Measurements from ENCODE around the gene CCDC92. TPM values are rescaled to one million over a fixed set of nuclear protein-coding genes. Genes with fewer than 3 reads are reported as not detected.

Gene CCDC92
- 10 to 100 TPM; 14.8 to 16.2 TPM for total RNA-seq

GRCh38 chr12:123972457-123973401 lies at the start of gene CCDC92, which contains the start of gene ZNF664:
TSS of gene CCDC92 (minus strand) at chr12:123972831. CDS start at chr12:123944305, 28,526 bp downstream.
TSS of gene ZNF664 (plus strand) at chr12:123973215. CDS start at chr12:124012145, 38,930 bp downstream.
- peaks cover 19% of the 10 kb centered on the region for H3K36me3 Mint-ChIP-seq (ENCODE audit: low read depth)
- DNase-seq (peak; percentile 93), ATAC-seq (peak; percentile 82)
- peak within 1 kb of the TSS; percentile 85 for H3K4me3 Mint-ChIP-seq
- ChIA-PET POLR2A (interaction anchor here (0.6 kb wide), 1 partner anchor 943 kb away, joined by 3 read pairs; no protein-coding TSS in a partner anchor), CTCF (interaction anchor here (1.0 to 1.4 kb wide), 2 partner anchors 11 to 14 kb away, joined by 3 to 4 read pairs; no protein-coding TSS in a partner anchor)
- no peaks in the 10 kb centered on the region for H3K27me3 Mint-ChIP-seq (ENCODE audit: low read depth)
- H3K27ac Mint-ChIP-seq, result peak within 1 kb of the TSS; percentile 84
- H3K4me1 Mint-ChIP-seq (ENCODE audit: low read depth), result peaks cover 23% of the 10 kb centered on the region
- H3K9me3 Mint-ChIP-seq (ENCODE audit: insufficient read depth), result no peaks in the 10 kb centered on the region

GRCh38 chr12:124022161-124022560 lies 49.5 kb upstream of the CCDC92 start:
- Mint-ChIP-seq H3K4me1 (ENCODE audit: low read depth) (peaks cover 3% of the 10 kb centered on the region), H3K27me3 (ENCODE audit: low read depth) (no peaks in the 10 kb centered on the region), H3K9me3 (ENCODE audit: insufficient read depth) (no peaks in the 10 kb centered on the region), H3K36me3 (ENCODE audit: low read depth) (no peaks in the 10 kb centered on the region), H3K4me3 (no peak overlapping the region), H3K27ac (no peak overlapping the region)
- DNase-seq (no peak), ATAC-seq (no peak)
- ChIA-PET POLR2A (no interaction called here), CTCF (interaction anchor here (1.0 to 1.4 kb wide), 2 partner anchors 10 to 741 kb away, joined by 3 to 6 read pairs; no protein-coding TSS in a partner anchor)

- ChIA-PET POLR2A (no interaction called here), CTCF (interaction anchor here (1.3 kb wide), 1 partner anchor 11 kb away, joined by 7 read pairs; no protein-coding TSS in a partner anchor)
- no peaks in the 10 kb centered on the region for H3K36me3 Mint-ChIP-seq (ENCODE audit: low read depth)
- DNase-seq (no peak), ATAC-seq (no peak)
- H3K27ac Mint-ChIP-seq, result no peak overlapping the region
- no peak overlapping the region for H3K4me3 Mint-ChIP-seq
- H3K27me3 Mint-ChIP-seq (ENCODE audit: low read depth), result no peaks in the 10 kb centered on the region
- H3K4me1 Mint-ChIP-seq (ENCODE audit: low read depth), result peaks cover 3% of the 10 kb centered on the region
- H3K9me3 Mint-ChIP-seq (ENCODE audit: insufficient read depth), result no peaks in the 10 kb centered on the region
Measured at GRCh38 chr12:124021007-124021406, 48.4 kb upstream of the CCDC92 start.

- Mint-ChIP-seq H3K36me3 (ENCODE audit: low read depth) (no peaks in the 10 kb centered on the region), H3K4me1 (ENCODE audit: low read depth) (peaks cover 3% of the 10 kb centered on the region), H3K4me3 (no peak overlapping the region), H3K27me3 (ENCODE audit: low read depth) (no peaks in the 10 kb centered on the region), H3K9me3 (ENCODE audit: insufficient read depth) (no peaks in the 10 kb centered on the region), H3K27ac (no peak overlapping the region)
- DNase-seq, result no peak
- no peak for ATAC-seq
- ChIA-PET CTCF (interaction anchor here (0.9 to 1.7 kb wide), 3 partner anchors 12 to 116 kb away, joined by 3 to 7 read pairs (median 5); no protein-coding TSS in a partner anchor), POLR2A (no interaction called here)
Measured at GRCh38 chr12:124020514-124020949, 47.9 kb upstream of the CCDC92 start.

- CTCF ChIA-PET, result interaction anchor here (1.0 to 1.7 kb wide), 2 partner anchors 13 to 17 kb away, joined by 4 to 5 read pairs; no protein-coding TSS in a partner anchor
Measured at GRCh38 chr12:124019115-124019514, 46.5 kb upstream of the CCDC92 start.

GRCh38 chr12:124018539-124018938 lies 45.9 kb upstream of the CCDC92 start:
- Mint-ChIP-seq H3K4me3 (no peak overlapping the region), H3K9me3 (ENCODE audit: insufficient read depth) (no peaks in the 10 kb centered on the region), H3K36me3 (ENCODE audit: low read depth) (peaks cover 2% of the 10 kb centered on the region), H3K27ac (no peak overlapping the region), H3K4me1 (ENCODE audit: low read depth) (no peaks in the 10 kb centered on the region), H3K27me3 (ENCODE audit: low read depth) (no peaks in the 10 kb centered on the region)
- DNase-seq (no peak), ATAC-seq (no peak)
- POLR2A ChIA-PET, result no interaction called here
- CTCF ChIA-PET, result interaction anchor here (1.0 kb wide), 1 partner anchor 14 kb away, joined by 4 read pairs; no protein-coding TSS in a partner anchor

More at GRCh38 chr12:124019115-124019514, 46.5 kb upstream of the CCDC92 start:
- no peak for ATAC-seq
- peaks cover under 1% of the 10 kb centered on the region for H3K4me1 Mint-ChIP-seq (ENCODE audit: low read depth)
- H3K36me3 Mint-ChIP-seq (ENCODE audit: low read depth), result peaks cover 2% of the 10 kb centered on the region
- H3K27ac Mint-ChIP-seq, result no peak overlapping the region
- POLR2A ChIA-PET, result no interaction called here
- DNase-seq, result no peak
- H3K9me3 Mint-ChIP-seq (ENCODE audit: insufficient read depth), result no peaks in the 10 kb centered on the region
- H3K27me3 Mint-ChIP-seq (ENCODE audit: low read depth), result no peaks in the 10 kb centered on the region
- no peak overlapping the region for H3K4me3 Mint-ChIP-seq

- no peaks in the 10 kb centered on the region for H3K4me1 Mint-ChIP-seq (ENCODE audit: low read depth)
- no peak overlapping the region for H3K27ac Mint-ChIP-seq
- ChIA-PET POLR2A (no interaction called here), CTCF (interaction anchor here (1.2 to 1.4 kb wide), 2 partner anchors 11 to 15 kb away, joined by 3 to 6 read pairs; no protein-coding TSS in a partner anchor)
- no peak for ATAC-seq
- H3K4me3 Mint-ChIP-seq, result no peak overlapping the region
- peaks cover 8% of the 10 kb centered on the region for H3K36me3 Mint-ChIP-seq (ENCODE audit: low read depth)
- DNase-seq, result no peak
- no peaks in the 10 kb centered on the region for H3K27me3 Mint-ChIP-seq (ENCODE audit: low read depth)
- no peaks in the 10 kb centered on the region for H3K9me3 Mint-ChIP-seq (ENCODE audit: insufficient read depth)
Measured at GRCh38 chr12:124017064-124017463, 44.4 kb upstream of the CCDC92 start.

GRCh38 chr12:124015494-124016461 lies 43.1 kb upstream of the CCDC92 start:
- ChIA-PET CTCF (interaction anchor here (1.4 to 1.8 kb wide), 2 partner anchors 10 to 17 kb away, joined by 3 to 8 read pairs; no protein-coding TSS in a partner anchor), POLR2A (interaction anchor here (0.9 kb wide), 1 partner anchor 9 kb away, joined by 3 read pairs; no protein-coding TSS in a partner anchor)
- Mint-ChIP-seq H3K27ac (no peak overlapping the region), H3K27me3 (ENCODE audit: low read depth) (no peaks in the 10 kb centered on the region), H3K36me3 (ENCODE audit: low read depth) (peaks cover 16% of the 10 kb centered on the region), H3K4me3 (no peak overlapping the region), H3K9me3 (ENCODE audit: insufficient read depth) (no peaks in the 10 kb centered on the region), H3K4me1 (ENCODE audit: low read depth) (peaks cover 1% of the 10 kb centered on the region)
- DNase-seq, result no peak
- no peak for ATAC-seq

- H3K4me3 Mint-ChIP-seq, result no peak overlapping the region
- H3K4me1 Mint-ChIP-seq (ENCODE audit: low read depth), result peaks cover 11% of the 10 kb centered on the region
- H3K27ac Mint-ChIP-seq, result no peak overlapping the region
- no peaks in the 10 kb centered on the region for H3K27me3 Mint-ChIP-seq (ENCODE audit: low read depth)
- ChIA-PET POLR2A (no interaction called here), CTCF (no interaction called here)
- no peaks in the 10 kb centered on the region for H3K9me3 Mint-ChIP-seq (ENCODE audit: insufficient read depth)
- ATAC-seq, result no peak
- peaks cover 21% of the 10 kb centered on the region for H3K36me3 Mint-ChIP-seq (ENCODE audit: low read depth)
- DNase-seq, result no peak
Measured at GRCh38 chr12:124013073-124013472, 40.4 kb upstream of the CCDC92 start.

GRCh38 chr12:124011435-124012115 lies 38.9 kb upstream of the CCDC92 start:
- peaks cover 25% of the 10 kb centered on the region for H3K36me3 Mint-ChIP-seq (ENCODE audit: low read depth)
- no peak overlapping the region for H3K27ac Mint-ChIP-seq
- POLR2A ChIA-PET, result no interaction called here
- peaks cover 22% of the 10 kb centered on the region for H3K4me1 Mint-ChIP-seq (ENCODE audit: low read depth)
- no peak overlapping the region for H3K4me3 Mint-ChIP-seq
- ATAC-seq (no peak), DNase-seq (no peak)
- CTCF ChIA-PET, result no interaction called here
- no peaks in the 10 kb centered on the region for H3K9me3 Mint-ChIP-seq (ENCODE audit: insufficient read depth)
- H3K27me3 Mint-ChIP-seq (ENCODE audit: low read depth), result no peaks in the 10 kb centered on the region

- H3K27ac Mint-ChIP-seq, result peak overlapping the region; percentile 36
- ChIA-PET CTCF (no interaction called here), POLR2A (no interaction called here)
- ATAC-seq (no peak), DNase-seq (no peak)
- H3K36me3 Mint-ChIP-seq (ENCODE audit: low read depth), result peaks cover 27% of the 10 kb centered on the region
- H3K4me1 Mint-ChIP-seq (ENCODE audit: low read depth), result peaks cover 31% of the 10 kb centered on the region
- H3K4me3 Mint-ChIP-seq, result no peak overlapping the region
- H3K9me3 Mint-ChIP-seq (ENCODE audit: insufficient read depth), result no peaks in the 10 kb centered on the region
- no peaks in the 10 kb centered on the region for H3K27me3 Mint-ChIP-seq (ENCODE audit: low read depth)
Measured at GRCh38 chr12:124010687-124011086, 38.1 kb upstream of the CCDC92 start.

Data from activated CD8-positive, alpha-beta T cell treated with anti-CD3 and anti-CD28 coated beads, Interleukin-2, amount 10 ng/mL, durations not matched to agents 7 days and 5 days (primary cell).